BE2C (cell line): ENCODE data around the gene LOXL4.
A peak's percentile ranks its signal among the peaks of the same experiment; 100 is the strongest.

Experiments
- DNase-seq: peaks from one replicate; pipeline ENCODE4 v3.0.0-alpha.2; 2020
- H3K27me3 ChIP-seq: fragments of 250-450 bp; sonication (Bioruptor Pico); 2 replicates; pipeline ENCODE4 v1.5.1; 2020; ENCODE audit warnings: mild to moderate bottlenecking
- H3K36me3 ChIP-seq: fragments of 250-450 bp; sonication (Bioruptor Pico); 2 replicates; pipeline ENCODE4 v1.5.1; 2020; ENCODE audit warnings: mild to moderate bottlenecking
- H3K4me1 ChIP-seq: fragments of 250-450 bp; sonication (Bioruptor Pico); 2 replicates; pipeline ENCODE4 v1.5.1; 2020
- H3K4me3 ChIP-seq: 2 replicates; pipeline ENCODE4 v1.5.1; 2011; ENCODE audit warnings: low read depth, low read length
- H3K9me3 ChIP-seq: fragments of 250-450 bp; sonication (Bioruptor Pico); 2 replicates; pipeline ENCODE4 v1.5.1; 2020
- CTCF ChIP-seq: IDR thresholded peaks from 2 replicates; pipeline ENCODE4 v1.5.1; 2012; ENCODE audit warnings: mild to moderate bottlenecking, low read depth, low read length

LOXL4 gene

GRCh38 chr10:98263088-98263487 lies 4.9 kb downstream of the LOXL4 start:
- Histone ChIP-seq H3K9me3 (no peaks in the 10 kb centered on the region), H3K4me3 (no peak overlapping the region), H3K27me3 (no peaks in the 10 kb centered on the region), H3K4me1 (no peaks in the 10 kb centered on the region), H3K36me3 (no peaks in the 10 kb centered on the region)
- TF ChIP-seq CTCF: no peak
- no peak for DNase-seq

GRCh38 chr10:98262571-98262970 lies 5.4 kb downstream of the LOXL4 start:
- Histone ChIP-seq H3K4me3 (no peak overlapping the region), H3K4me1 (no peaks in the 10 kb centered on the region), H3K36me3 (no peaks in the 10 kb centered on the region), H3K27me3 (no peaks in the 10 kb centered on the region), H3K9me3 (no peaks in the 10 kb centered on the region)
- peak; percentile 29; the same call in 1 of the 2 replicates for TF ChIP-seq CTCF
- peak; percentile 33 for DNase-seq

GRCh38 chr10:98261436-98262277 lies 6.3 kb downstream of the LOXL4 start:
- no peaks in the 10 kb centered on the region for H3K9me3 ChIP-seq
- no peak overlapping the region for H3K4me3 ChIP-seq
- no peaks in the 10 kb centered on the region for H3K27me3 ChIP-seq
- H3K36me3 ChIP-seq: no peaks in the 10 kb centered on the region
- no peaks in the 10 kb centered on the region for H3K4me1 ChIP-seq
- no peak for TF ChIP-seq CTCF
- DNase-seq: no peak

- H3K27me3 ChIP-seq: no peaks in the 10 kb centered on the region
- no peak for TF ChIP-seq CTCF
- no peak overlapping the region for H3K4me3 ChIP-seq
- no peaks in the 10 kb centered on the region for H3K4me1 ChIP-seq
- H3K36me3 ChIP-seq: no peaks in the 10 kb centered on the region
- DNase-seq: no peak
- no peaks in the 10 kb centered on the region for H3K9me3 ChIP-seq
Measured at GRCh38 chr10:98260752-98261151, 7.2 kb downstream of the LOXL4 start.

- Histone ChIP-seq H3K36me3 (no peaks in the 10 kb centered on the region), H3K9me3 (no peaks in the 10 kb centered on the region), H3K4me3 (no peak overlapping the region), H3K27me3 (no peaks in the 10 kb centered on the region), H3K4me1 (no peaks in the 10 kb centered on the region)
- no peak for DNase-seq
- no peak for TF ChIP-seq CTCF
Measured at GRCh38 chr10:98260350-98260749, 7.6 kb downstream of the LOXL4 start.

GRCh38 chr10:98259606-98260315 lies 8.2 kb downstream of the LOXL4 start:
- no peak for TF ChIP-seq CTCF
- H3K36me3 ChIP-seq: no peaks in the 10 kb centered on the region
- H3K4me3 ChIP-seq: no peak overlapping the region
- no peaks in the 10 kb centered on the region for H3K27me3 ChIP-seq
- DNase-seq: peak; percentile 35
- no peaks in the 10 kb centered on the region for H3K4me1 ChIP-seq
- H3K9me3 ChIP-seq: no peaks in the 10 kb centered on the region
